DMS 273 (cell line): Measurements from ENCODE around the gene UNC13D.
A peak's percentile ranks its signal among the peaks of the same experiment; 100 is the strongest.
"Not testable (repeated sequence)": the region's sequence is repeated elsewhere in the genome, so short reads cannot be mapped to it uniquely, and the experiment has no call there.

Experiments
- DNase-seq: peaks from one replicate; lab custom pipeline; 2025; ENCODE audit not compliant: unreplicated experiment; lab: John Stamatoyannopoulos, UW

Gene UNC13D

GRCh38 chr17:75807861-75808260 is 36.3 kb downstream of the UNC13D start:
- no peak for DNase-seq

DNA sequence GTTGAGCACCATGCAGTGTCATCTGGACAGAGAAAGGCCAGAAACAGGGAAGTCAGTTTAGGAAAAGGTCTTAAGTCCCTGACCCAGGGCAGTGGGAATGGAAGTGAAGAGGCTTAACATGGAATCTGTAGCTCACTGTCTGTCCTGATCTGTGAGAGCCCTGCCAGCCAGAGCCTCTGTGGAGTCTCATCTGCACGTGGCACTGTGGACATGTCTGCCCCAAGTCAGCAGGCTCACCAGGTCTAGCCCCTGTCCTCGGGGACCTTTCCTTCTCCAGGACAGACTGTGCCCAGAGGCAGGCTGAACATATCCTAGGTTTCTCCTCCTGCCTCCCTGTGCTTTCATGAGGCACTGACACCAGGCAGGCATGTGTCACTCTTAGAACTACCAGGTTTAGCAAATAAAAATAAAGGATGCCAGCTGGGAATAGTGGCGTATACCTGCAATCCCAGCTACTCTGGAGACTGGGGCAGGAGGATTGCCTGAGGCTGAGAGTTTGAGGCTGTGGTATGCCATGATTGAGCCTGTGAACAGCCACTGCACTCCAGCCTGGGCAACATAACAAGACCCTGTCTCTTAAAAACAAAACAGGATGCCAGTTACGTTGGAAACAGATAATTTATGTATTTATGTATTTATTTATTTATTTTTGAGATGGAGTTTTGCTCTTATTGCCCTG is 37.2 kb downstream of the UNC13D start:
- DNase-seq, result no peak

DNA sequence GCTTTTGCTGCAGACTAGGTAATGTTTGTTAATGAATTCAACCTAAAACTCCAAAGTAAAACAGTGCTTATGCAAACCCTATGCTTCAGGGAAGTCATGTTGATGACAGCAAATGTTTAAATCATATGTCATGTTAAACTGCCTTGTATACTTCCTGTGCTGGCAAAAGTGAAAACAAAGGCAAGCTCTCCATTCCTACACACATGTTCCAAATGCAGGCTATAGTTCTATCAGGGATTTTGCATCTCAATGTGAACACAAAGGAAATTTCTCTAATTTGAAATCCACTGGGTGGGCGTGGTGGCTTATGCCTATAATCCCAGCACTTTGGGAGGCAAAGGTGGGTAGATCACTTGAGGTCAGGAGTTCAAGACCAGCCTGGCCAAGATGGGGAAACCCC is 40.3 kb downstream of the UNC13D start:
- no peak for DNase-seq

GRCh38 chr17:75799402-75799801 is 44.8 kb downstream of the UNC13D start:
- DNase-seq, result no peak

GRCh38 chr17:75795820-75796607 is 48.2 kb downstream of the UNC13D start:
- no peak for DNase-seq

DNA sequence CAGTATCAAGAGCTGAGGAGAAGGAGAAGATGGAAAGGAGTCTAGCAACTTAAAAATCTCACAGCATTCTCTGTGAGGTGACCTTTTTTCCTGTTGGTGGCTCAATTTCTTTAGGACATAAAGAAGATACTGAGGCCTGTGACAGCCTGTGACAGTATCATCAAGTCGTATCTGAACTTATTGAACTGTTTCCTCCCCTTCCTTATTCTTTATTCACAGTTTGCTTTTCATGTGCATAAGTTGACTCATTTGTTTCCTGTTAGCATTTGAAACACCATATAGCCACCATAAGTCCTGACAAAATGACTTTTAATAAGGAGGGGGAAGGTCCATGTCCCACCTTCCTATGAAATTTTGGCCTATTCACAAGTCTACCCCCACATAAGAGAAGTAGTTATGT is 50.7 kb downstream of the UNC13D start:
- DNase-seq, result no peak

- no peak for DNase-seq
Measured at GRCh38 chr17:75791254-75791653, 53.0 kb downstream of the UNC13D start.

DNA sequence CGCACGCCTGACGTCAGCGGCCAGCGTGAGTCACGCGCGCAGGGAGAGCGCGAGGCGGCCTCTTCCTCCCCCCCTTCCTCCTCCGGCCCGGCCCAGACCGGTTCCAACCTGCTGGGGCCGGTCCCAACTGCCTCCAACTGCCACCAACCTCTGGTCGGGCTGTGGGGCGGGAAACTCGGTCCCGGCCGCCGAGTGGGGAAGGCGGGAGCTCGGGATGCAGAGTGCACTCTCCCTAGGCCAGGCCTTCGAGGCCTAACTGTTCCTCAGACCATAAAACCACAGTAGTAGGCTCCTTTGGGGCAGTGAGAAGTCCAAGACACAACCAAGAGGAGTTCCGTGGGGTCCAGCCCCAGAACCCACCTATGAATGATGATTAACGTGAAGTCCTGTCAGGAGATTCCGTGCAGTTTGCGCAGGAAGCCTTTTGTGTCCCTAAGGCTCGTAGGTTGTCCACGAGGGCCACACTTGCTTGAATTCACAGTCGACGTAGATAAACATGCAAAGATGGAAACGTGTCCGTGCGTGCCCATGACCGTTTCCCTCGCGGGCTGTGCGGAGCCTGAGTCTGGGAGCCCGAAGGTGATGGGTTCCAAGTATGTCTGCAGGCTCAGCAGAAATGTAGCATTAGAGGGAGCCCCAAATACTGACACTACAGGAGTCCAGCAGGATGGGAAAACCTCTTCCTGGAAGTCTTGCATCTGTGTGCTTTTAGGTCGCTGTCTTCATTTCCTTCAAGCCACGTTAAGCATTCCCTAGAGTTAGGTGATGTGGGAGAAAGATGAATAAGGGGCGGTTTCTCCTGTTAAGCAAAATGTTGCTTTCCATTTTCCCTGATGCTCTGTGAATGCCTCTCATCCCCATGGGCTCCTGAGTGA is 59.0 kb downstream of the UNC13D start:
- DNase-seq, result peak; percentile 96

- DNase-seq, result peak; percentile 99
Measured at GRCh38 chr17:75784473-75785015, 59.7 kb downstream of the UNC13D start, which contains the start of gene UNK. Gene UNK (plus strand): TSS chr17:75784806. CDS start chr17:75784881, 75 bp downstream.

- peak; percentile 73 for DNase-seq
Measured at GRCh38 chr17:75783803-75784472, 60.3 kb downstream of the UNC13D start.

DNA sequence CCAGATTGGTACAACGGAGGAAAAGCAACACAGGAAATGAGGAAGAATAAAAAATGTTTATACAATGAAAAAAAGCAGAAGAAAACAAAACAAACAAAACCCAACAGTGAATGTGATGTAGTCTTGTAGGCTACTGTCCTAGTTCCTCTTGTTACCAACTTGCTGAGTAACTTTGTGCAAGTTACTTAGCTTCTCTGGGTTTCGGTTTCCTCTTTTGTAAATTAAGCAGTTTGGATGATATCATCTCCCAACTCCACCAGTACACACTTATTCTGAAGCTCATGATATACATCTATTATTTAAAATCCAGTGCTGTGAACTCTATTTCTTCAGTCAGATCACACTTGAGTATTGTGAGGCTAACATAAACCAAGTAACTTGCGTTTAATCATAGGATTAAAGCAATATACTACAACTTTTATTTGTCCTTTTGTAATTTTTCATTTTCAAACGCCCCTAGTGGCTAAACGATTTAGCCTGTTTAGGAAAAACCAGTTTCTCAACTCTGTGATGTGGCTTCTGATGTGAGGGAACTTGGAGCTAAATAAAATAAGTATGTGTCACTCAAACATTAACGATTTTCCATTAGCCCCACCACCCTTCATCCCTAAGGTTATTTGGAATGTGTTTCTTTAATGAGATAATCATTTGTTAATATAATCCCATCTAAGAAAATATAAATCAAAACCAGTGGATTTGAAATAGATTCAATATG is 61.0 kb downstream of the UNC13D start:
- peak; percentile 74 for DNase-seq

- no peak for DNase-seq
Measured at GRCh38 chr17:75779987-75780889, 64.0 kb downstream of the UNC13D start.

DNA sequence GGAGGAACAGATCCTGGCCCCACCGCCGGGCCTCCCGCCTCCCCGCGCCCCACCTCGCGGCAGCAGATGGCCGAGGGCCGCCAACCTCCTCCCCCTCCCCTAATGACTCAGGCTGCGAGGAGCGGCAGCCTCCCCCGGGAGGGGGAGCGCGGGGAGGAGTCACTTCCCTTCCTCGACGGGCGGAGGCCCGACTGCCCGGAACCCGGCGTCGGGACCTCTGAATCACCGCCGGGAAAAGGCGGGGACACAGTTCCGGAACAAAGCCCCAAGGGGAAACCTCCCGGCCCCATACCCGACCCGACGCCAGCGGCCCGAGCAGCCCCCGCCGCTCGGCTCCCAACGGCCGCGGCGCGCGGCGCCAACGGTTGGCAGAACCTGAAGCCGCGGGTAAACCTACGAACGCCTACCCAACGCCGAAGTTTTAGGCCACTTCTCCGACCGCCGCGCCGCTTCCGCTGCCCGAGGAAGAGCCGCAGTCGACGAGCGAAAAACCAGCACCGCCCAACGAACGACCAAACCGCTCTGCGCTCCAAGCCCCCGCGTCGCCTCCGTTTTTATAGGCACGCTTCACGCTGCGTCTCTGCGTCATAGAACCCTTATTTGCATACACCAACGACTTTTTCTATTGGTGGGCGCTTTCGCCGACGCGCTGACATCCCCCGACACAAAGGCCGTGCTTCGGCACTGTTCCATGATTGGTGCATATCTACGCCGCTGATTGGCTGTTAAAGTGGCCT is 64.8 kb downstream of the UNC13D start:
- DNase-seq, result peak; percentile 100

GRCh38 chr17:75778861-75779249 is 65.3 kb downstream of the UNC13D start:
- DNase-seq, result no peak

- not testable (repeated sequence) for DNase-seq
Measured at GRCh38 chr17:75778066-75778860, 65.9 kb downstream of the UNC13D start.

DNA sequence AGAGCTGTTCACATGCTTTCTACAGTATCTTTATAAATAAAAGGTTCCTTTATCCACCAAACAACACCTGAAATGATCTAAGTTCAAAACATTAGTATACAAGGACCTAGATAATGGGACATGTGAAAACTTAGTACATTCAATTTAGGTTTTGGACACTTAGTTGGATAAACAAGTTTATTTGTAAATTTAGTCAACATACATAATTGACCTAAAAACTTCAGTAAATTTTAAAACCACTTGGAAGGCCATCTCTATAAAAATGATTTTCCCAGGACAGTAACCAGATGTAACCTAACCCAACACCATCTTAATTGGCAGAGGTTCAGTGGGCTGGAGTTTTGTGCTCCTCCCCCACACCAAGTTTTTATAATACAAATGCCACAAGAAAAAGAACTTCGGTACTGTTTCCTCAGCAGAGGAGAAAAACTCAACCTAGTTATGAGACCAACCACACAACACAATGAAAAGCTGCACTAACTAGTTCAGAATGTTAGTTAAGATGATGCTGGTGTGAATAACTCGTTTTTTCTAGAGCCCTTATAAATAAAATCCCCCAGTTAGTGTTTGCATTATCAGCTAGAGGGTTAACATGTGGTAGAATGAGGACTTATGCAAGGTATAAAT is 66.8 kb downstream of the UNC13D start:
- no peak for DNase-seq
